ENCODE data around the gene SERP2. TPM values are rescaled to one million over a fixed set of nuclear protein-coding genes. Genes with fewer than 3 reads are reported as not detected.

The SERP2 gene
- total and polyA plus RNA-seq, 9 of the 15 experiments (the other 6 are each of a cell fraction or from before 2014, with no cell fraction given) = 0.13 TPM; not detected in 8

DNA sequence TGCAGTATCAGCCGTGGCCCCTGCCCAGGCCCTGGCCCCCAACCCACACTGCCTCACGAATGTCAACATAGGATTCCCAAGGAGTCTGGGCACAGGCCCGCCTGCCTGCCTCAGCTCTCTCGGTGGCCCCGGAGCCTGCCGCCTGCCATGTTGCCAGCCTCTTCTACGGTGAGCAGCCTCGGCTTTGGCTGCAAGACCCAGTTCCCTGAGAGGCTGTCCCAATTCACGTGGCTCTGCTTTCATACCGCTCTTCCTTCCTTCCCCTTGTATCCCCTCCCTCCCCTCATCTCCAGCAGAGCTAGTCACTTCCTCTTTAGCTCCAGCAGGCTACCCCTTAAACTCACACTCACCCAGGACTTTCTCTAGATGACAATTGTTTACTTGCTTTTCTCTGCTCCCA, 42.7 kb downstream of the SERP2 start:
- H3K27ac ChIP-seq (ENCODE audit: extremely low read depth, low read depth, low read length) = no peak overlapping the region
- TF ChIP-seq SPI1 (IDR thresholded peaks at IDR 0.05; ENCODE audit: borderline replicate concordance, low read depth, low read length) (peak; percentile 91), ASH1L (IDR thresholded peaks at IDR 0.05; ENCODE audit: borderline replicate concordance, low read depth, partially characterized antibody) (no peak)
- H3K79me2 ChIP-seq (ENCODE audit: control insufficient read depth, insufficient read depth, low read length) = no peaks in the 10 kb centered on the region
- H3K4me2 ChIP-seq (ENCODE audit: insufficient read depth, low read length) = no peak overlapping the region
- intact Hi-C loops (cut with micrococcal nuclease) = no loop called here
- ATAC-seq (no peak; the same call in 2 of the 3 replicates), DNase-seq (ENCODE audit: extremely low read depth in 1 of 4, low spot score in 3 of 4) (no peak), FAIRE-seq (no peak)
- no peaks in the 10 kb centered on the region for H4K20me1 ChIP-seq (replicated peaks; ENCODE audit: control insufficient read depth, insufficient read depth, low read length)
- peaks cover 8 to 15% of the 10 kb centered on the region in 2 experiments; a peak in 4 of 5 replicates for H3K4me1 ChIP-seq (replicated peaks in 1 of 2; ENCODE audit: control insufficient read depth in 2 of 2, insufficient read depth in 2 of 2, low read length in 2 of 2)
- no peaks in the 10 kb centered on the region for H3K9me3 ChIP-seq (replicated peaks; ENCODE audit: control insufficient read depth, insufficient read depth, low read depth, low read length)
- H3K9me1 ChIP-seq (ENCODE audit: control insufficient read depth, insufficient read depth, low read length) = no peaks in the 10 kb centered on the region
- ChIA-PET CTCF (ENCODE audit: low intra/inter-chr PET ratio) (interaction anchor here (0.7 kb wide), 1 partner anchor 12 kb away, joined by 3 read pairs; no protein-coding TSS in a partner anchor), POLR2A (no interaction called here)
- peak overlapping the region; percentile 26; the same call in 1 of the 2 replicates for H2AFZ ChIP-seq (ENCODE audit: low read depth, low read length)
- no peaks in the 10 kb centered on the region for H3K27me3 ChIP-seq (ENCODE audit: control insufficient read depth in 2 of 2, insufficient read depth in 2 of 2, low read length in 2 of 2)
- in situ Hi-C loops (cut with MboI) = no loop called here
- no peak overlapping the region for H3K4me3 ChIP-seq
- no peak overlapping the region for H3K9ac ChIP-seq (ENCODE audit: insufficient read depth in 1 of 2, low read depth in 2 of 2, low read length in 2 of 2)
- 50% methylated on average over 6 of the region's 10 CpGs for WGBS (ENCODE audit: insufficient coverage, low coverage, missing lambda C conversion rate)
- no TSS peak for BruUV-seq (replicated peaks)
- no peaks in the 10 kb centered on the region for H3K36me3 ChIP-seq (ENCODE audit: control insufficient read depth, insufficient read depth, low read length)

GRCh38 chr13:44416744-44417143, 43.1 kb downstream of the SERP2 start:
- no peak overlapping the region for H3K27ac ChIP-seq (ENCODE audit: extremely low read depth, low read depth, low read length)
- no peaks in the 10 kb centered on the region for H4K20me1 ChIP-seq (replicated peaks; ENCODE audit: control insufficient read depth, insufficient read depth, low read length)
- no peaks in the 10 kb centered on the region for H3K36me3 ChIP-seq (ENCODE audit: control insufficient read depth, insufficient read depth, low read length)
- H3K4me3 ChIP-seq = no peak overlapping the region
- ChIA-PET POLR2A (no interaction called here), CTCF (ENCODE audit: low intra/inter-chr PET ratio) (interaction anchor here (0.7 kb wide), 1 partner anchor 13 kb away, joined by 3 read pairs; no protein-coding TSS in a partner anchor)
- 62% methylated on average over 6 of the region's 6 CpGs for WGBS (ENCODE audit: insufficient coverage, low coverage, missing lambda C conversion rate)
- in situ Hi-C loops (cut with MboI) (no loop called here), intact Hi-C loops (cut with micrococcal nuclease) (no loop called here)
- no peaks in the 10 kb centered on the region for H3K9me3 ChIP-seq (replicated peaks; ENCODE audit: control insufficient read depth, insufficient read depth, low read depth, low read length)
- DNase-seq (ENCODE audit: extremely low read depth in 1 of 4, low spot score in 3 of 4) (no peak), FAIRE-seq (no peak), ATAC-seq (no peak)
- 0 out of 2 replicates have a peak overlapping the region, but pooled peaks have one; percentile 26 for H2AFZ ChIP-seq (ENCODE audit: low read depth, low read length)
- H3K9me1 ChIP-seq (ENCODE audit: control insufficient read depth, insufficient read depth, low read length) = no peaks in the 10 kb centered on the region
- H3K4me1 ChIP-seq (replicated peaks in 1 of 2; ENCODE audit: control insufficient read depth in 2 of 2, insufficient read depth in 2 of 2, low read length in 2 of 2) = peaks cover 8 to 15% of the 10 kb centered on the region in 2 experiments; a peak in 4 of 5 replicates
- H3K9ac ChIP-seq (ENCODE audit: insufficient read depth in 1 of 2, low read depth in 2 of 2, low read length in 2 of 2) = no peak overlapping the region
- H3K27me3 ChIP-seq (ENCODE audit: control insufficient read depth in 2 of 2, insufficient read depth in 2 of 2, low read length in 2 of 2) = no peaks in the 10 kb centered on the region
- BruUV-seq (replicated peaks) = no TSS peak
- H3K79me2 ChIP-seq (ENCODE audit: control insufficient read depth, insufficient read depth, low read length) = no peaks in the 10 kb centered on the region
- H3K4me2 ChIP-seq (ENCODE audit: insufficient read depth, low read length) = no peak overlapping the region
- TF ChIP-seq CBX1 (IDR thresholded peaks at IDR 0.05; ENCODE audit: low read depth) = no peak
- TF ChIP-seq, protein P1, sequence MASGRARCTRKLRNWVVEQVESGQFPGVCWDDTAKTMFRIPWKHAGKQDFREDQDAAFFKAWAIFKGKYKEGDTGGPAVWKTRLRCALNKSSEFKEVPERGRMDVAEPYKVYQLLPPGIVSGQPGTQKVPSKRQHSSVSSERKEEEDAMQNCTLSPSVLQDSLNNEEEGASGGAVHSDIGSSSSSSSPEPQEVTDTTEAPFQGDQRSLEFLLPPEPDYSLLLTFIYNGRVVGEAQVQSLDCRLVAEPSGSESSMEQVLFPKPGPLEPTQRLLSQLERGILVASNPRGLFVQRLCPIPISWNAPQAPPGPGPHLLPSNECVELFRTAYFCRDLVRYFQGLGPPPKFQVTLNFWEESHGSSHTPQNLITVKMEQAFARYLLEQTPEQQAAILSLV (tag; IDR thresholded peaks at IDR 0.05) = no peak
- no peak for TF ChIP-seq SIRT6 (IDR thresholded peaks at IDR 0.05; ENCODE audit: low read depth, low read length)
- TF ChIP-seq SUPT5H (IDR thresholded peaks at IDR 0.05) = no peak
- TF ChIP-seq HOXB6 (CRISPR knock-in tag; IDR thresholded peaks at IDR 0.05; ENCODE audit: borderline replicate concordance) = no peak
- no peak for TF ChIP-seq NCOA2 (IDR thresholded peaks at IDR 0.05; ENCODE audit: partially characterized antibody in 2 of 2)
- TF ChIP-seq KAT2B (IDR thresholded peaks at IDR 0.05; ENCODE audit: low read depth, low read length) = no peak
- no peak for TF ChIP-seq HDGF (IDR thresholded peaks at IDR 0.05)
- TF ChIP-seq, protein P2, sequence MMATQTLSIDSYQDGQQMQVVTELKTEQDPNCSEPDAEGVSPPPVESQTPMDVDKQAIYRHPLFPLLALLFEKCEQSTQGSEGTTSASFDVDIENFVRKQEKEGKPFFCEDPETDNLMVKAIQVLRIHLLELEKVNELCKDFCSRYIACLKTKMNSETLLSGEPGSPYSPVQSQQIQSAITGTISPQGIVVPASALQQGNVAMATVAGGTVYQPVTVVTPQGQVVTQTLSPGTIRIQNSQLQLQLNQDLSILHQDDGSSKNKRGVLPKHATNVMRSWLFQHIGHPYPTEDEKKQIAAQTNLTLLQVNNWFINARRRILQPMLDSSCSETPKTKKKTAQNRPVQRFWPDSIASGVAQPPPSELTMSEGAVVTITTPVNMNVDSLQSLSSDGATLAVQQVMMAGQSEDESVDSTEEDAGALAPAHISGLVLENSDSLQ (IDR thresholded peaks at IDR 0.05) = no peak
- TF ChIP-seq RBM25 (IDR thresholded peaks at IDR 0.05; ENCODE audit: low read depth, low read length, severe bottlenecking) = no peak
- no peak for TF ChIP-seq HEY1 (CRISPR knock-in tag; IDR thresholded peaks at IDR 0.05; ENCODE audit: borderline replicate concordance)
- no peak for TF ChIP-seq SMARCA5 (IDR thresholded peaks at IDR 0.05)
- no peak for TF ChIP-seq STAT5A (IDR thresholded peaks at IDR 0.05; ENCODE audit: borderline replicate concordance, low read length)
- no peak for TF ChIP-seq ELF2 (CRISPR knock-in tag; IDR thresholded peaks at IDR 0.05)
- TF ChIP-seq THRAP3 (IDR thresholded peaks at IDR 0.05; ENCODE audit: borderline replicate concordance) = no peak

All from K562 (cell line).